Effector memory CD8-positive, alpha-beta T cell (primary cell): ENCODE results near the gene EDAR.

Experiments used
- ATAC-seq: fragments of 150-1000 bp; cut with Tn5 transposase; replicated peaks from 2 replicates; pipeline ENCODE4 v1.10.0; 2021; ENCODE audit warnings: mild to moderate bottlenecking, moderate library complexity
- DNase-seq, 3 experiments: peaks; one replicate each; pipeline ENCODE4 v3.0.0; 2021
- H3K27ac Mint-ChIP-seq, 2 donors: one replicate each; pipeline ENCODE4 v1.8.0; 2022; ENCODE audit warnings: mild to moderate bottlenecking in 2 of 2, mixed read lengths in 2 of 2, moderate library complexity in 2 of 2
- H3K27me3 Mint-ChIP-seq, 2 donors: one replicate each; pipeline ENCODE4 v1.8.0; 2022; ENCODE audit warnings: mixed read lengths in 2 of 2
- H3K36me3 Mint-ChIP-seq: one replicate; pipeline ENCODE4 v1.8.0; 2022; ENCODE audit warnings: mild to moderate bottlenecking, moderate library complexity, mixed read lengths; ENCODE audit not compliant: insufficient read depth
- H3K4me1 Mint-ChIP-seq, 2 donors: one replicate each; pipeline ENCODE4 v1.8.0; 2022; ENCODE audit warnings: low read depth in 2 of 2, mixed read lengths in 2 of 2
- H3K4me3 Mint-ChIP-seq, 2 donors: one replicate each; pipeline ENCODE4 v1.8.0; 2022; ENCODE audit warnings: mild to moderate bottlenecking in 2 of 2, mixed read lengths in 2 of 2, moderate library complexity in 2 of 2
- H3K9me3 Mint-ChIP-seq, 2 donors: one replicate each; pipeline ENCODE4 v1.8.0; 2022; ENCODE audit warnings: mixed read lengths in 2 of 2
- total RNA-seq, 9 experiments: gene quantifications; one replicate each; lab custom pipeline; 2026; lab: John Stamatoyannopoulos, UW

Gene EDAR
- 0 to 0.38 (median 0) reads per million in 9 experiments for total RNA-seq

GRCh38 chr2:108988796-108989713, at the start of gene EDAR:
TSS of gene EDAR (minus strand) at chr2:108989220. CDS start at chr2:108931014, 58,206 bp downstream.
- DNase-seq (peak in 1 of 3 experiments; percentile 11), ATAC-seq (peak; percentile 67)
- Mint-ChIP-seq H3K4me1 (peaks cover 0 to 14% of the 10 kb centered on the region in 2 donors), H3K9me3 (no peaks in the 10 kb centered on the region), H3K4me3 (peak within 1 kb of the TSS; percentile 27 to 36), H3K27me3 (peaks cover 39 to 42% of the 10 kb centered on the region in 2 donors), H3K27ac (no peak within 1 kb of the TSS), H3K36me3 (no peaks in the 10 kb centered on the region)

- Mint-ChIP-seq H3K4me1 (peaks cover 17 to 42% of the 10 kb centered on the region in 2 donors), H3K4me3 (peak overlapping the region; percentile 69 to 86), H3K27ac (peak overlapping the region; percentile 71 to 93), H3K36me3 (no peaks in the 10 kb centered on the region), H3K9me3 (no peaks in the 10 kb centered on the region), H3K27me3 (no peaks in the 10 kb centered on the region)
- no peak for ATAC-seq
- DNase-seq = no peak
Observed at GRCh38 chr2:109033171-109033570, 44.2 kb upstream of the EDAR start.

- peak overlapping the region; percentile 71 to 93 for H3K27ac Mint-ChIP-seq
- DNase-seq (peak; percentile 28 to 49 (median 31)), ATAC-seq (peak; percentile 52)
- no peaks in the 10 kb centered on the region for H3K9me3 Mint-ChIP-seq
- no peaks in the 10 kb centered on the region for H3K27me3 Mint-ChIP-seq
- H3K4me3 Mint-ChIP-seq = peak overlapping the region; percentile 69 to 86
- peaks cover 17 to 42% of the 10 kb centered on the region in 2 donors for H3K4me1 Mint-ChIP-seq
- H3K36me3 Mint-ChIP-seq = no peaks in the 10 kb centered on the region
Observed at GRCh38 chr2:109032229-109032820, 43.3 kb upstream of the EDAR start.

- peaks cover 17 to 42% of the 10 kb centered on the region in 2 donors for H3K4me1 Mint-ChIP-seq
- ATAC-seq = peak; percentile 76
Observed at GRCh38 chr2:109031476-109032228, 42.6 kb upstream of the EDAR start.

GRCh38 chr2:109030870-109031475, 42.0 kb upstream of the EDAR start:
- peaks cover 6% of the 10 kb centered on the region for H3K36me3 Mint-ChIP-seq
- no peaks in the 10 kb centered on the region for H3K9me3 Mint-ChIP-seq
- H3K4me1 Mint-ChIP-seq = peaks cover 17 to 42% of the 10 kb centered on the region in 2 donors
- peak overlapping the region; percentile 71 to 93 for H3K27ac Mint-ChIP-seq
- DNase-seq (no peak), ATAC-seq (no peak)
- H3K4me3 Mint-ChIP-seq = peak overlapping the region; percentile 69 to 86
- H3K27me3 Mint-ChIP-seq = no peaks in the 10 kb centered on the region

More at GRCh38 chr2:109031476-109032228, 42.6 kb upstream of the EDAR start:
- H3K4me3 Mint-ChIP-seq = peak overlapping the region; percentile 69 to 86
- peak overlapping the region; percentile 71 to 93 for H3K27ac Mint-ChIP-seq
- peak; percentile 60 to 70 (median 64) for DNase-seq
- no peaks in the 10 kb centered on the region for H3K9me3 Mint-ChIP-seq
- no peaks in the 10 kb centered on the region for H3K27me3 Mint-ChIP-seq
- peaks cover 3% of the 10 kb centered on the region for H3K36me3 Mint-ChIP-seq

- H3K4me3 Mint-ChIP-seq = no peak overlapping the region
- H3K27ac Mint-ChIP-seq = peak overlapping the region; percentile 71 to 82
- peaks cover 6% of the 10 kb centered on the region for H3K36me3 Mint-ChIP-seq
- ATAC-seq = no peak
- H3K4me1 Mint-ChIP-seq = peaks cover 17 to 37% of the 10 kb centered on the region in 2 donors
- no peaks in the 10 kb centered on the region for H3K27me3 Mint-ChIP-seq
- DNase-seq = no peak
- H3K9me3 Mint-ChIP-seq = no peaks in the 10 kb centered on the region
Observed at GRCh38 chr2:109029490-109030201, 40.6 kb upstream of the EDAR start.

GRCh38 chr2:109028738-109029489, 39.9 kb upstream of the EDAR start:
- no peak for ATAC-seq
- Mint-ChIP-seq H3K4me1 (peaks cover 16 to 31% of the 10 kb centered on the region in 2 donors), H3K4me3 (no peak overlapping the region), H3K27me3 (no peaks in the 10 kb centered on the region), H3K9me3 (no peaks in the 10 kb centered on the region), H3K27ac (peak overlapping the region; percentile 71 to 82), H3K36me3 (peaks cover 6% of the 10 kb centered on the region)
- DNase-seq = no peak

GRCh38 chr2:109028277-109028676, 39.3 kb upstream of the EDAR start:
- Mint-ChIP-seq H3K9me3 (no peaks in the 10 kb centered on the region), H3K36me3 (peaks cover 6% of the 10 kb centered on the region), H3K27me3 (no peaks in the 10 kb centered on the region), H3K4me3 (no peak overlapping the region), H3K27ac (no peak overlapping the region), H3K4me1 (peaks cover 13 to 27% of the 10 kb centered on the region in 2 donors)
- DNase-seq (no peak), ATAC-seq (no peak)

GRCh38 chr2:109027702-109028101, 38.7 kb upstream of the EDAR start:
- Mint-ChIP-seq H3K27ac (peak overlapping the region in 1 of 2 donors; percentile 59), H3K36me3 (peaks cover 6% of the 10 kb centered on the region), H3K9me3 (no peaks in the 10 kb centered on the region), H3K27me3 (no peaks in the 10 kb centered on the region), H3K4me1 (peaks cover 9 to 23% of the 10 kb centered on the region in 2 donors), H3K4me3 (no peak overlapping the region)
- ATAC-seq (no peak), DNase-seq (no peak)

- Mint-ChIP-seq H3K9me3 (no peaks in the 10 kb centered on the region), H3K36me3 (peaks cover 6% of the 10 kb centered on the region), H3K27ac (no peak overlapping the region), H3K27me3 (peaks cover 8 to 24% of the 10 kb centered on the region in 2 donors), H3K4me3 (no peak overlapping the region), H3K4me1 (peaks cover 5 to 12% of the 10 kb centered on the region in 2 donors)
- ATAC-seq = no peak
- DNase-seq = no peak
Observed at GRCh38 chr2:109024477-109024876, 35.5 kb upstream of the EDAR start.

- Mint-ChIP-seq H3K27me3 (peaks cover 8 to 38% of the 10 kb centered on the region in 2 donors), H3K4me3 (no peak overlapping the region), H3K4me1 (peaks cover 5 to 12% of the 10 kb centered on the region in 2 donors), H3K9me3 (no peaks in the 10 kb centered on the region), H3K36me3 (peaks cover 5% of the 10 kb centered on the region), H3K27ac (no peak overlapping the region)
- DNase-seq (no peak), ATAC-seq (no peak)
Observed at GRCh38 chr2:109021895-109022300, 32.9 kb upstream of the EDAR start.

GRCh38 chr2:109020217-109020637, 31.2 kb upstream of the EDAR start:
- ATAC-seq = peak; percentile 51
- DNase-seq = no peak
- peaks cover 5 to 12% of the 10 kb centered on the region in 2 donors for H3K4me1 Mint-ChIP-seq
- H3K9me3 Mint-ChIP-seq = no peaks in the 10 kb centered on the region
- H3K27me3 Mint-ChIP-seq = peaks cover 8 to 45% of the 10 kb centered on the region in 2 donors
- peak overlapping the region in 1 of 2 donors; percentile 36 for H3K4me3 Mint-ChIP-seq
- H3K36me3 Mint-ChIP-seq = no peaks in the 10 kb centered on the region
- no peak overlapping the region for H3K27ac Mint-ChIP-seq
